ENCODE measurements around the gene GALNT1.

The GALNT1 gene

DNA sequence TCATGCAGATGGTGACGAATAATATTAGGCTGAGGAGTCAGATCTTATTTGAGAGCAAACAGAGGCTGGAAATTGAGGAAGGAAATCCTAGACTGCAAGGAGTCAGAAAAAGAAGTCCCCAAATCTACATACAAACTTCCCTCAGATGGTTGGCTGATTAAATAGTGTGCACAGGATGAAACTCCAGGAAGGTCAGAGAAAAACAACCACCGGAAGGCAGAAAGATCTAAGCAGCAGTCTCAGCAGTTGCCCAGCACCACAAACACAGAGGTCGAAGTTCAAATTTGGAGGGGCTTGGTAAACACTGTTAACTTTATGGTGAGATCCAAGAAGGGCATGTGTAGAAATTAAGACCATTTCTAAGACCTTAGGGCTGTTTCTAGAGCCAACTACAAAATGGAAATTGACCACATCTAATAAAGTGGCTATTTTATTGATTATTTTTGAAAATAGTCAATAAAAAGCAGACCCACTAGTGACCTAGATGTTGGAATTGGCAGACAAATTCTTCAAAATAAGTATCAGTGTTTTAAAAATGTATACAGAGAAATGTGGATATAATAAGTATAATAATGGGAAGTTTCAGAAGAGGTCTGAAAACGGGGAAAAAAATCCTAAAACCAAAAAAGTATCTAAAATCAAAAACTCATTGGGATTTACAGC is 134.8 kb downstream of the GALNT1 start:
- TF ChIP-seq CTCF (conservative IDR thresholded peaks at IDR 0.05), result no peak
- H3K27ac ChIP-seq, result no peak overlapping the region

DNA sequence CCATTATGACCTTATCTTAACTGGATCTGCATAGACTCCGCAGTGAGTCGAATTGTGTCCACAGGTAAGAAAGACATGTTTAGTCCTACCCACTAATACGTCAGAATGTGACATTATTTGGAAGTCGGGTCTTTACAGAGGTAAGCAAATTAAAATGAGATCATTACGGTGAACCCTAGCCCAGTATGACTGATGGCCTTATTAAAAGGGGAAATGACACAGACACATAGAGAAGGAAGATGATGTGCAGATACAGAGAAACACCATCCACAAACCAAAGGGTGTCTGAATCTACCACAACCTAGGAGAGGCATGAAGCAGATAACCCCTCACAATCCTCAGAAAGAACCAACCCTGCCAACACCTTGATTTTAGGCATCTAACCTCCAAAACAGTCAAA is 135.6 kb downstream of the GALNT1 start:
- TF ChIP-seq CTCF (conservative IDR thresholded peaks at IDR 0.05), result no peak
- H3K27ac ChIP-seq, result no peak overlapping the region

- no peak for TF ChIP-seq CTCF (conservative IDR thresholded peaks at IDR 0.05)
- no peak overlapping the region for H3K27ac ChIP-seq
Measured at GRCh38 chr18:35721431-35722081, 140.0 kb downstream of the GALNT1 start.

GRCh38 chr18:35728676-35729075 is 147.1 kb downstream of the GALNT1 start:
- H3K27ac ChIP-seq, result no peak overlapping the region
- no peak for TF ChIP-seq CTCF (conservative IDR thresholded peaks at IDR 0.05)

DNA sequence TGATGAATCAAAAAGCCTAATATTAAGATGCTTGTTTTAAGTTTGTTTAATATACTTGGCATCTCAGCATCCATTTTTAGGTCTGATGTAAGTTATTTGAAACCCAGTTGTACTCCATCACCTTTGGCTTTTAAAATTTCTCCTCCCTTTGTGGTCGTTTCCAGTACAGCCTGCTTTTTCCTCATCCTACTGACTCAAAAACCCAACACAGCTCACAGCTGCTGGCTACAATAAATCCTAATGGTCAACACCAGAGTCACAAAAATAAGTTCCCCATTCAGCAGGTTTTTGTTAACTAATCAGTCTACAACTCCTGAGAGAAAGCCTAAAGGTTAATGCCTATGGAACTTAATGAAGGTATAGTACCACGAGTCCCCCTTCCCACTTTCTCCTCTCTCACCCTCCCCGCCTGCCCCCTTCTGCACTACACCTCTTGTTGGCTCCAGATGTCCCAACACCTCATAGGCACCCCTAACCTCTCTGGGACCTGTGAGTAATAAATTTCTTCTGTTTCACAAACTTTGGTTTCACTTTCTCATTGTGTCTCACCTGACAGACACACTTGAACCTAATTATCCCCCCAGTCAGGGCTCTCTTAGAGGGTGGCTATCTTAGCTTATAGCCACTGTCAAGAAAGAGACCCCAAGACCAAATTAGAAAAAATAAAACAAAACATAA is 148.6 kb downstream of the GALNT1 start:
- TF ChIP-seq CTCF (conservative IDR thresholded peaks at IDR 0.05), result no peak
- no peak overlapping the region for H3K27ac ChIP-seq

GRCh38 chr18:35730691-35731370 is 149.3 kb downstream of the GALNT1 start:
- H3K27ac ChIP-seq, result no peak overlapping the region
- no peak for TF ChIP-seq CTCF (conservative IDR thresholded peaks at IDR 0.05)

GRCh38 chr18:35731701-35732100 is 150.2 kb downstream of the GALNT1 start:
- H3K27ac ChIP-seq, result no peak overlapping the region
- TF ChIP-seq CTCF (conservative IDR thresholded peaks at IDR 0.05), result no peak
